Thyroid gland (tissue), 4 donors: ENCODE measurements around the gene GPRC5A. TPM values are rescaled to one million over a fixed set of nuclear protein-coding genes. Genes with fewer than 3 reads are reported as not detected.
"Not testable (repeated sequence)": the region's sequence is repeated elsewhere in the genome, so short reads cannot be mapped to it uniquely, and the experiment has no call there.

ENCODE experiments used
- DNase-seq, 2 donors: peaks; one replicate each; pipeline ENCODE4 v3.0.0-alpha.2; 2019
- H3K27ac ChIP-seq, 3 donors: fragments of 200-600 bp; sonication (generic); 1 replicate in 2 of 3; 2 replicates in 1 of 3; pipeline ENCODE4 v1.5.1; 2016 to 2019; ENCODE audit warnings: mild to moderate bottlenecking in 1 of 3, moderate library complexity in 1 of 3
- H3K27me3 ChIP-seq: fragments of 200-600 bp; sonication (generic); one replicate; pipeline ENCODE4 v1.5.1; 2019
- H3K36me3 ChIP-seq, 2 donors: fragments of 200-600 bp; sonication (generic); one replicate each; pipeline ENCODE4 v1.5.1; 2016 to 2019
- H3K4me1 ChIP-seq, 2 donors: fragments of 200-600 bp; sonication (generic); one replicate each; pipeline ENCODE4 v1.5.1; 2017 to 2019
- H3K4me3 ChIP-seq, 3 donors: fragments of 200-600 bp; sonication (generic); replicated peaks in 1 of 3; 1 replicate in 2 of 3; 2 replicates in 1 of 3; pipeline ENCODE4 v1.5.1; 2016; ENCODE audit warnings: mild to moderate bottlenecking in 1 of 3
- H3K9me3 ChIP-seq: fragments of 200-600 bp; sonication (generic); one replicate; pipeline ENCODE4 v1.5.1; 2017
- POLR2A ChIP-seq, 2 donors: fragments of 450-650 bp; IDR thresholded peaks; one replicate each; pipeline ENCODE4 v1.6.1; 2017; ENCODE audit warnings: antibody characterized with exemption in 2 of 2, mild to moderate bottlenecking in 2 of 2, moderate library complexity in 1 of 2
- WGBS, 2 donors: methylation state at CpG; one replicate each; pipeline ENCODE4 v1.1.5; 2017; 5-methylcytosine and 5-hydroxymethylcytosine counted together
- intact Hi-C: fragments of 100-400 bp; cut with DNase I; formaldehyde crosslinking; loops from one replicate; pipeline ENCODE4 v1.15.1; 2023
- total RNA-seq, 4 donors: library from RNA; depleted of rRNA; stranded (reverse); fragments of >200 nt; gene quantifications; one replicate each; pipeline ENCODE4 v1.2.3, GENCODE V29; 2016
- TF ChIP-seq, protein P1 (sequence below), 6 experiments: fragments of 200-600 bp in 3 of 6; fragments of 450-650 bp in 3 of 6; sonication (generic) in 3 of 6; IDR thresholded peaks; one replicate each; pipeline ENCODE4 v1.5.1; 2016 to 2019; ENCODE audit warnings: antibody characterized with exemption in 6 of 6, mild to moderate bottlenecking in 2 of 6, inconsistent platforms in 1 of 6, moderate library complexity in 1 of 6

The GPRC5A gene
- total RNA-seq, 4 donors from 2014 or later, result 107 to 207 (median 128) TPM

DNA sequence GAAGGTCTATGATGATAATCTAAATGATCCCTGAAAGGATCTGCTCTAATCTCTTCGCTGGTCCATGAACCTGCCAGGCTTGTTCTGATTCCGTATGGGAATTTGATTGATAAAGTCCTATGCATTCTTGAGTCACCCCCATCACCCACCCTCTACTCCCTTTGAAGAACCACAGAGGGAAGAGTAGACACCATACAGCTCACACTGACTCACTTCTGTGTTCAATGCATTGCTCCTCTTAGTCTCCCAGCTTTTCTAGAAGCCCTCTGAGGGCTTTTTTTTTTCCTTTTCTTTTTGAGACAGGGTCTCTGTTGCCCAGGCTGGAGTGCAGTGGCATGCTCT lies 18.5 kb upstream of the GPRC5A start:
- no peak overlapping the region for H3K27ac ChIP-seq
- WGBS, 2 donors, result 83 to 98% methylated on average over 2 of the region's 2 CpGs
- H3K9me3 ChIP-seq, result no peaks in the 10 kb centered on the region
- H3K4me1 ChIP-seq, result no peaks in the 10 kb centered on the region
- intact Hi-C loops, result no loop called here
- H3K36me3 ChIP-seq, result no peaks in the 10 kb centered on the region
- no peak overlapping the region for H3K4me3 ChIP-seq
- no peaks in the 10 kb centered on the region for H3K27me3 ChIP-seq
- no peak for DNase-seq
- TF ChIP-seq, protein P1, sequence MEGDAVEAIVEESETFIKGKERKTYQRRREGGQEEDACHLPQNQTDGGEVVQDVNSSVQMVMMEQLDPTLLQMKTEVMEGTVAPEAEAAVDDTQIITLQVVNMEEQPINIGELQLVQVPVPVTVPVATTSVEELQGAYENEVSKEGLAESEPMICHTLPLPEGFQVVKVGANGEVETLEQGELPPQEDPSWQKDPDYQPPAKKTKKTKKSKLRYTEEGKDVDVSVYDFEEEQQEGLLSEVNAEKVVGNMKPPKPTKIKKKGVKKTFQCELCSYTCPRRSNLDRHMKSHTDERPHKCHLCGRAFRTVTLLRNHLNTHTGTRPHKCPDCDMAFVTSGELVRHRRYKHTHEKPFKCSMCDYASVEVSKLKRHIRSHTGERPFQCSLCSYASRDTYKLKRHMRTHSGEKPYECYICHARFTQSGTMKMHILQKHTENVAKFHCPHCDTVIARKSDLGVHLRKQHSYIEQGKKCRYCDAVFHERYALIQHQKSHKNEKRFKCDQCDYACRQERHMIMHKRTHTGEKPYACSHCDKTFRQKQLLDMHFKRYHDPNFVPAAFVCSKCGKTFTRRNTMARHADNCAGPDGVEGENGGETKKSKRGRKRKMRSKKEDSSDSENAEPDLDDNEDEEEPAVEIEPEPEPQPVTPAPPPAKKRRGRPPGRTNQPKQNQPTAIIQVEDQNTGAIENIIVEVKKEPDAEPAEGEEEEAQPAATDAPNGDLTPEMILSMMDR (IDR thresholded peaks at IDR 0.05), result no peak
- no peak for TF ChIP-seq POLR2A (IDR thresholded peaks at IDR 0.05)

DNA sequence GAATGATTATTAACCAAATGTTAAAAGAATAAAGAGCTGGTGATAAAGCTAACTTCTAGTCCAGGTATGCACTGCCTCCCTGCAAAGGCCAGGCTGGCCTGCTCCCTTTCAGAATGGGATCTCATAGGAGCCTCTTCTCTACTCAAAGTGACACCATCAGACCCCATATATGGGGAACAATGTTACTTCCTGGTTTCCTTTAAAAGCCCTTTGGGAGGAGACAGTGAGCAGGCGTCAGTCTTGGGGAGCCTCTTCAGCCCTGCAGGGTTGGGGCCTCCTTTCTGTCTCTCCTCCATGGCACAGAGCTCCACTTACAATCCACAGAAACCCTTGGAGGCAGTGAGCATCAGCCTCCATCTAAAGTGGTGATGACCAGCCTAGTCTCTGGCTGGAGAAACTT lies 17.3 kb upstream of the GPRC5A start:
- Histone ChIP-seq H3K27ac (no peak overlapping the region), H3K27me3 (no peaks in the 10 kb centered on the region), H3K36me3 (no peaks in the 10 kb centered on the region), H3K4me3 (no peak overlapping the region), H3K4me1 (no peaks in the 10 kb centered on the region), H3K9me3 (no peaks in the 10 kb centered on the region)
- intact Hi-C loops, result no loop called here
- TF ChIP-seq, protein P1 (IDR thresholded peaks at IDR 0.05), result no peak
- no peak for TF ChIP-seq POLR2A (IDR thresholded peaks at IDR 0.05)
- DNase-seq, result no peak
- 73 to 92% methylated on average over 1 of the region's 1 CpG for WGBS, 2 donors

DNA sequence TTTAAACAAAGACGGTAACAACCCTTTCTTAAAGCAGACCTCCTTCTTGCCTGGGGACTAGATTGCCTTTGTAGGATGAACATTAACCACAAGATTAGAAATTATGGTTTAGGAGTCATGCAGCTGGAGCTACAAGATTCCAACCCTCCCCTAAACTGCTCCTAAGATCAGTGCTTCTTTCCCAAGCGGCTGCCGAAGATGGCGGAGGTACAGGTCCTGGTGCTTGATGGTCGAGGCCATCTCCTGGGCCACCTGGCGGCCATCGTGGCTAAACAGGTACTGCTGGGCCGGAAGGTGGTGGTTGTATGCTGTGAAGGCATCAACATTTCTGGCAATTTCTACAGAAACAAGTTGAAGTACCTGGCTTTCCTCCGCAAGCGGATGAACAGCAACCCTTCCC lies 16.1 kb upstream of the GPRC5A start:
- H3K27ac ChIP-seq, H3K4me3 ChIP-seq, H3K36me3 ChIP-seq, H3K27me3 ChIP-seq, intact Hi-C loops, DNase-seq, H3K9me3 ChIP-seq, H3K4me1 ChIP-seq: not testable (repeated sequence)
- 97 to 100% methylated on average over 7 to 10 of the region's 10 CpGs for WGBS, 2 donors

DNA sequence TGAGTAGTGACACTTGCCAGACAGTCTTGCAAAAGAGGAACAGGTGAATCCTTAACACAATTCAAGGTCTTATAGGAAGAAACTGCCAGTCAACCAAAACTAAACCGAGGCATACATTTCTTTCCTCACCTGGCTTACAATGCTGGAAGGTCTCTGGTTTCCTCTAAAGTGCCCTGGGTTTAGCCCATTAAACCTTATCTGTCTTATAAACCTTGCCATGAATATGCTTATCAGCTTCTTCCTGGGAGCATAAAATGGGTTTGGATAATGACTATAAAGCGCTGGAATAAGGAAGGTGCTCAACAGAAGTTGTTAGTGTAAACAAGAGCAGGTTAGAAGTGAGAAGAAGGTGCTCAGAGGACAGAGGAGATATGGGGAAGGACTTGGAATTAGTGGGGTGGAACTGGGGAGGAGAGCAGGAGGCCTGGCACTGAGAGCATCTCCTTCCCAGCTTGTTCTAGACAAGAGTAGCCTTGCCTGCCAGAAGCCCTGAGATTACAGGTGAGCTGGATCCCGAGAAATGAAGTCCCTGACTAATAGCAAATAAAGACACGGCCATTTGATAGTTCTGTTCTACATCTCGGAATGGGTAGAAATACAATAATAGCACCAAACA lies 14.1 kb upstream of the GPRC5A start:
- H3K36me3 ChIP-seq, result no peaks in the 10 kb centered on the region
- no peaks in the 10 kb centered on the region for H3K27me3 ChIP-seq
- intact Hi-C loops, result no loop called here
- H3K9me3 ChIP-seq, result no peaks in the 10 kb centered on the region
- H3K4me3 ChIP-seq, result no peak overlapping the region
- WGBS, 2 donors, result 69 to 82% methylated on average over 5 of the region's 5 CpGs
- DNase-seq, result no peak
- H3K27ac ChIP-seq, result no peak overlapping the region
- H3K4me1 ChIP-seq, result no peaks in the 10 kb centered on the region
- TF ChIP-seq, protein P1 (IDR thresholded peaks at IDR 0.05), result no peak
- no peak for TF ChIP-seq POLR2A (IDR thresholded peaks at IDR 0.05)

DNA sequence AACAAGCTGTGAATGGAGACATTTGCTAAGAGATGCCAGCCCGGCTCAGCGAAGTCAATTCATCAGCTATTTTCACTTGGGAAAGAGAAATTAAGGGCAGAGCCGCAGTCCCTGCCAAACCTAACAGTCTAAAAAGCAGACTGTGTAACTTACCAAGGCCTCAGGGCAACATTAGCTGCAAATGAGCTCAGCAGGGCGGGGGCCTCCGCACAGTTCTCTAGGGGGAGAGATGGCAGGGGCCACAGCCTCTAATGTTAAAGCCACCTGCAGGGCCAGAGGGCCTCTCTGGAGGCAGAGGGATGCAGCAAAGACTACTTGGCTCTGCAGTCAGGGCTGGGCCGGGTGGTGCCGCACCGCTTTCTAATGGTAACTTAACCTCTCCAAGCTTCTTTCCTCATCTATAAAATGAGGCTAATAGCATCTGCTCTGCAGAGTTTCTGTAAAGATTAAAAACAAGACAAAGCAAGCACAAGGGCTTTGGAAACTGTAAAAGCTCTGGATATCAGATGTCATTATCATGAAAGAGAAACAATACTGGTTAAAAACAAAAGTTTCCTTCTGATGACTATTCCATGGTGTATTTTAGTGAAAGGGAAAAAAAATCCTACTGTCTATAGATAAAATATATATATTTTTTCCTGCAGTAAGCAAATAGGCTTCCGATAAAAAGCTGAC lies 13.4 kb upstream of the GPRC5A start:
- WGBS, 2 donors, result 80 to 87% methylated on average over 9 of the region's 9 CpGs
- no peak for TF ChIP-seq POLR2A (IDR thresholded peaks at IDR 0.05)
- TF ChIP-seq, protein P1 (IDR thresholded peaks at IDR 0.05), result no peak
- H3K4me1 ChIP-seq, result no peaks in the 10 kb centered on the region
- no peaks in the 10 kb centered on the region for H3K9me3 ChIP-seq
- H3K27me3 ChIP-seq, result no peaks in the 10 kb centered on the region
- H3K4me3 ChIP-seq, result no peak overlapping the region
- H3K36me3 ChIP-seq, result no peaks in the 10 kb centered on the region
- H3K27ac ChIP-seq, result no peak overlapping the region
- DNase-seq, result no peak
- intact Hi-C loops, result no loop called here
